HG03135 (cell line): ENCODE measurements around the gene AKAP6.
"Not testable (repeated sequence)": the region's sequence is repeated elsewhere in the genome, so short reads cannot be mapped to it uniquely, and the experiment has no call there.

ENCODE experiments used
- ATAC-seq: cut with Tn5 transposase; IDR thresholded peaks from one replicate; pipeline ENCODE4 v1.9.1; 2021; ENCODE audit warnings: mild to moderate bottlenecking, moderate library complexity; ENCODE audit not compliant: unreplicated experiment

The AKAP6 gene

DNA sequence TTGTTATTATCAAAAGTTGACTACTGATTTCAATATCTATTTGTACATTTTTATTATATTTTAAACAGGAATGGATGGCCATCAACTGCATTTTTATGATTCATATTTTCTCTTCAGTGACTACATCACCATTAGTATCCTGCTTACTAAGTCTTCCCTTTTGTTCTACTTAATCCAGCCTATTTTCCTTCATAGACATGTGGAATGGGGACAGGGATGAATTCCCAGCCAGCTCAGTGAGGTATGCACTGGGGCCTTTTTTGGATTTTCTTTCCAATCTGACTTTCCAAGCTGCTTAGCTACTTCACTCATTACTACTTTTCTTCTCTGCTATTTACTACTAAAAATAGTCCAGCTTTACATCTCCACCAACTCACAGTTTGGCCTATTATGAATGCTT, 38.4 kb downstream of the AKAP6 start:
- ATAC-seq = no peak

DNA sequence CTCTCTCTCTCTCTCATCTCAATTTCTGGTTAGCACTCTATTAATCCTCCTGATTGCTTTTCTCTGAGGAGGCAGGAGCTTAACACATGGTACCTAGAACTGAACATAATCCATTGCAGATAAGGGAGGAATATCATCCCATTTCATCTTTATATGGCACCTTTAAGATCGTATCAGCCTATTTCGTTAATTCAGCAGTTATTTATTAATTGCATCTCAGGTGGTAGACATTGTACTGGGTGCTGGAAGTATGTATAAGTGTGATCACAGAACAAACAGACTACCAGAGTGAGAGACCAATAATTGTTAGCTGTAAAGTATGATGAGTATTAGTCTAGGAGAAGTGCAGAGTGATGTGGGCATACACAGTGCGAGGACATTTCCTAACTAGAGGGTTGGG, 39.0 kb downstream of the AKAP6 start:
- ATAC-seq = no peak

DNA sequence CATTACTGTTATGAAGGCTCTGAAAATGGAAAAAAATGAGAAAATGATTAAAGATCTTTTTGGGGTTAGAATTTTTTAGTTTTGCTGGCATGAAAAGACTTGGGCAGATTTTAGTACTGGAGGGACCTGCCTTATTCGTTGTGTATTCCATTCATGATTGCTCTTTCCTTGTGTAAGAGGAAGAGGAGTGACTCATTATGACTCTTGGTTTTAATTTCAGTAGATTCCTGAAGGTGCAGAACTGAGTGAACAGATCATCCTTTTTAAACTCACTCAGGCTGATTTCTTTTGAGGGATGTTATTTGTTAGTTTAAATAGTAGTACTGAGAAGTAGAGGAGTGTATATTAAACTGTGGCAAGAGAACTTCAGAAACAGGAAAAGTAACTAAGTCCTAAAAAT, 41.6 kb downstream of the AKAP6 start:
- no peak for ATAC-seq

DNA sequence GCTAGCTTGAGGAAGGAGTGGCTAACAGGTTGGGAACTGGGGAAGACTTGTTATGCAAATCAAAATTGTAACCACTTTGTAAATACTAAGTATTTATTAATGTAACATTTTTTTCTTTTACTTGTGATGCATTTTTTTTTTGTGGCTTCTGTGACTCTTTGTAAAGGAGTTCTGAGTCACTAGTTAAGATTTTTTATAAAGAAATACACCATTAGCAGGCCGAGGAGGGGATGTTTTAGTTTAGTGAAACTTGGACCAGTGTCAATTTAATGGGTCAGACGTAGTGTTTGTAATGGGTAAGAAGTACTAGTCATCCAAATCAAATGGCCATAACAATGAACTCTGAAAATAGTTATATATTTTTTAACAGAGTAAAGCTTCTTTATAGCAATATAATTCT, 43.1 kb downstream of the AKAP6 start:
- ATAC-seq = no peak

DNA sequence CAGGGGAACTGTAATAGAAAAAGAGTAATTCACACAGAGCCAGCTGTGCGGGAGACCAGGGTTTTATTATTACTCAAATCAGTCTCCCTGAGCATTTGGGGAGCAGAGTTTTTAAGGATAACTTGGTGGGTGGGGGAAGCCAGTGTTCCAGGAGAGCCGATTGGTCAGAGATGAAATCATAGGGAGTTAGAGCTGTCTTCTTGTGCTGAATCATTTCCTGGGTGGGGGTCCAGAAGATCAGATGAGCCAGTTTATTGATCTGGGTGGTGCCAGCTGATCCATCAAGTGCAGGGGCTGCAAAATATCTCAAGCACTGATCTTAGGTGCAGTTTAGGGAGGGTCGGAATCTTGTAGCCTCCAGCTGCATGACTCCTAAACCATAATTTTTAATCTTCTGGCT, 44.1 kb downstream of the AKAP6 start:
- ATAC-seq = not testable (repeated sequence)

DNA sequence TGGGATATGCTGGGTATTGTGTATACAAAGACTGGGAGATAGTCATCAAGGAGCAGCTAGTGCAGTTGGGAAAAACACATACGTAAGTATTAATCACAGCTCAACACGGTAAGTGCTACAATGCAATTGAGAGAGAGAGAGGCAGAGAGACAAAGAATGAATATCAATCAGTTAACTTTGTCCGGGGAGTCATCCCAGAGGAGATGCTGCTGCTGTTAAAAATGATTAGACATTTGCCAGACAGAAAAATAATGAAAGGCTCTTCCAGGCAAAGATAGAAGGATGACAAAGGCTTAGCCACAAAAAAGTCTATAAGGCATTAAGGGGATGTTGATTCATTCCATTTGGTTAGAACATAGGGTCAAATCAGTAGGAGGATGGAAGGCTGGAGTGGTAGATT, 45.1 kb downstream of the AKAP6 start:
- ATAC-seq = no peak

DNA sequence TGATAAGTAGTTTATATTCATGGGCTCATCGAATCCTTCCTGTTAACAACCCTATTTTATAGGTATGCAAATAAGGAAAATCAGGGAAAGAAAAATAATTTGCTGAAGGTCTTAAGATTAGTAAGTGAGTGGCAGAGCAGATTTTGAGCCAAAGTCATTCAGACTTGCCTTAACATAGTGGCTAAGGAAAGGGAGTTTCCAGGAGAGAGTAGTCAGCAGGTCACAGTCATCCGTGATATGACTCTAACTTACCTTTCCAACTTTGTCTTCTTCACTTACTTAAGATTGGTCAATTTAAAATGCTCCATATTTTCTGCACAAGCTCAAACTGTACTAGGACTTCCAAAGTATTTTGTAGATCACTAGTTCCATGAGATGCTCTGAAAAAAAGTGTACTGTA, 46.6 kb downstream of the AKAP6 start:
- no peak for ATAC-seq

DNA sequence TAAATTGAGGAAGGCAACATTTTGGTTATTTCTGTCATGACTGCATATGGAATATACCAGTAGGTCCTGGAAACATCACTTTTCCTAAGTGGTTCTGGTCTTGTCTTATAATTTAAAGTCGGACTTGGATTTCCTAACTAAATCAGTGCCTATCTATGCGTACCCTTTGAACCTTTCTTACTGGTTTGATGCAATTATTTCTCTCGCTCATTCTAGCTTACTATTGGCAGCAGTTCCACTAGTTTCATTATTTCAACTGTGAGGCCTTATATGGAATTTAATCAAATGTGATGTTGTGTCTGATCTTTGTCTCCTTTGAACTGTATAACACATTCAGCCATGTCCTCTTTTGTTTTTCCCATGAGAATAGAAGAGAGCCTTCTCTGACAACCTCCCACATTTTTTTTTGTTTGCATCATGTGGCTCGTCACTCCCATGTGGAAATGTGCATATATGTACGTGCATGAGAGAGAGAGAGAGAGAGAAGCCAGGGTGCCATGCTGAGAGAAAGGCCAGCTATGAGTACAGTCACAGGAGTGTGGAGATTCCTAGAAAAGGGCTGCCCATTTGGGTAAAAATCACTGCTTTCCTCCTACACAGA, 48.0 kb downstream of the AKAP6 start:
- no peak for ATAC-seq

DNA sequence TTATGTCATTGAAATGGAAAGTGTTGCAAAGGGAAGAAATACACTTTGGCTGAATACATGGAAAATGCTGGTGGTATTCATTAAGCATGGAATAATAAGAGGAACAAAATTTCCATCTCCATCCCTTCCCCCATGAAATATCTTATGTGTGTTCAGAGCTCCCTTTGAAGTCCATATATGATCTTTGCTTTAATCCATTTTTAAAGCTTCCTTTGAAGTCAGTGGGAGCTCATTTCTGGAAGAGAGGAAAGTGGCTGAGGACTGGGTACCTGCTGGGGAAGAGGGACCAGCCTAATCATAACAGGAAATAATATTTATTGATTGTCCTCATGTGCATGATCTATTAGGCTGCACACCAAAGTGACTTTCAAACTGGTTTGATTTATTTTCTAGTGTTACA, 49.2 kb downstream of the AKAP6 start:
- ATAC-seq = no peak

DNA sequence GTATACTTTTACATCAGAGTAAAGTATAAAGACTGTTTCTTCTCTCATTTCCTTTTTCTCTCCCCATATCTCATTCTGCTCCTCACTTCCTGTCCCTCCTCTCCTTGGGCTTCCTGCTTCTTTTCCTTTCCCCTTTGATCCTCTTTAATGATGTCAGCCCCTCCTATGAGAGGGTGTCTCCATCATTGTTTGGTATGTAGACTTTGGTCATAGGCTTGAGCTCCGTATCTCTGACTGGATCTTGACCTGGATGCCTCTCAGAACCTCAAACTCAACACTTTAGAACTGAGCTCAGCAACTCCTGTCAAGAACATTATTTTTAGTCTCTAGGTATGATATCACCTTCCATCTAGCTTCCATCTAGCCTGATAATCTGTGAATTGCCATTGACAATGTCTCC, 50.3 kb downstream of the AKAP6 start:
- no peak for ATAC-seq

DNA sequence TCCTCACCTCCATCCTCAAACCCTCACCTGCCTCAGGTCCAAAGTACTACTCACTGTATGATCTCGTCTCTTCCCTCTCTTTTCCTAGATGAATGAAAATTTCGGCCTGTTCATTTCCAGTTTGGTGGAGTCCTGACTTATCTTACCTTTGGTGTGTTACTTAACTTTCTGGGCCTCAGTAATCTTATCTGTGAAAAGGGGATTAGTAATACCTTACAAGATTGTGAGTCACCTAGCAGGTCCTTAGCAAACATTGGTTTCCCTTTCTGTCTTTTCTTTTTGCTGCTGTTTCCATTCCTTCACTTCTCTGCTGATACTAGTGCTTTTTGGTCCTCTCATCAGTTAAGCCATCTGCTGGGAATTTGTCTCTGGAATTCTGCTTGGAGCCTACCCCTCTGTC, 52.8 kb downstream of the AKAP6 start:
- ATAC-seq = no peak

DNA sequence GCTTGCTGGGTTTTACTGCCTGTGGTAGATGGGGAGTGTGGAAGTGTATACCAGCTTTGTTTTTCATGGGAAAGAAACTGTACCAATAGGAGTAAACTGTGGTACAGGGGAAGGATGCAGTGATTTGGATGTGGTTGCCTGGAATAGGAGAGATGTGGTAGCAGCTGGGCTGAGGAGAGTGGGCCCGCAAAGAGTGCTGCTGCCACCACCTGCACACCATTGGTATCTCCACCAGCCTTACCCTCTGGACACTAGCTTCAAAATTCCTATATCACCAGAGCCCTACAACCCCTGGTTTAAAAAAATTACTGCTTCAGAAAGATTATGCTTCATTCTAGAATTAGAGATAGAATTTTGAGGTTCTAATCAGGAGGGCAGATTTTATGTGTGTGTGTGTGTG, 53.6 kb downstream of the AKAP6 start:
- no peak for ATAC-seq

DNA sequence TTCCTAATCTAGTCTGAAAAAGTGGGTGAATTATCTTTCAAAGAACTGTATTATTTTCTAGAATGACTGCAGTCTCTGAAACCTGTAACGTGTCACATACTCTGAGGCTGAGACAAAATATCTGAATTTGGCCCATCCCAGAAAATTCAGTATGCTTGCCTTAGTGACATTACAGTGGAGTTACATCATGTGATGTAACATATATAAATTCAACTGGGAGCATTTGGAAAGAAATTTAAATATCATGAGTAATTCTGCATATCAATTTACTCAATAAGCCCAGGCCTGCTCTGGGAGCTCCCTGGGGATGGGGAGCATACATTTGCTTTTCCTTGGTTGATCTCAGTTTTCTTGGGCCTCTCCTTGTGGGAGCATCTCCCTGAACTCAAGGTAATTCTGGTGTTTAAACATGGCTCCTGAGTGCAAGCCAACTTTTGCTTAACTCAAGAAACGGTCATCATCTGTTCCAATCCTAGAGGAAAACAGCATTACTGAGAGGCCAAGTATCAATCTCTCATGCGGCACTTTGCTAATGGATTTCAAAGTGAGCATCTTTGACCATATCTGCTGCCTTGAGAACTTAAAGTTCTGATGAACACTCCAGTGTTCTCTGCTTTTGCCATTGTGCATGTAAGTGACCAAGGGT, 54.4 kb downstream of the AKAP6 start:
- no peak for ATAC-seq

DNA sequence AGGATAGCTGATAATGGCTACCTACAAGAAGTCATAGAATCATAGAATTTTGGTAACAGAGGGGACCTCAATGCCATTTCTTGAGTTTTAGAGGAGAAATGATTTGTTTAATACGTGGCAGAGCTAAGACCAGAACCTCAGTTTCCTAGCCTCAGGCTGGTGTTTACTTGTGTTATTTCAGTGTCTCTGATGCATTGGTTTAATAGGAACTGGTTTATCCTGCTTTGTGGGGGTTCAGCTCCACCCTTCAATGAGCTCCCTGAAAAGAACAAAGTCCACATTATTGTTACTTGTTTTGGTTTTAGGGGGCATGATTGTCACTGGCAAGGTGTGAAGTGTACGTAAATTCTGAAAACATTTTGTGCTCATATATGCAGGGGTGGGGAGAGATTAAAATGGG, 55.4 kb downstream of the AKAP6 start:
- ATAC-seq = no peak

DNA sequence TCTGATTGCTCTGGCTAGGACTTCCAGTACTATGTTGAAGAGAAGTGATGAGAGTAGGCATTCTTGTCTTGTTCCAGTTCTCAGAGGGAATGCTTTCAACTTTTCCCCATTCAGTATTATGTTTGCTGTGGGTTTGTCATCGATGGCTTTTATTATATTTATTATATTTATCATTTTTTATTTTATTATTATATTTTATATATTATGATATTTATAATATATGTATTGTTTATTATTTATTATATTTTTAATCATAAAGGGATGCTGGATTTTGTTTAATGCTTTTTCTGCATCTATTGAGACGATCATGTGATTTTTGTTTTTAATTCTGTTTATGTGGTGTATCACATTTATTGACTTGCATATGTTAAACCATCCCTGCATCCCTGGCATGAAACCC, 58.2 kb downstream of the AKAP6 start:
- ATAC-seq = not testable (repeated sequence)

DNA sequence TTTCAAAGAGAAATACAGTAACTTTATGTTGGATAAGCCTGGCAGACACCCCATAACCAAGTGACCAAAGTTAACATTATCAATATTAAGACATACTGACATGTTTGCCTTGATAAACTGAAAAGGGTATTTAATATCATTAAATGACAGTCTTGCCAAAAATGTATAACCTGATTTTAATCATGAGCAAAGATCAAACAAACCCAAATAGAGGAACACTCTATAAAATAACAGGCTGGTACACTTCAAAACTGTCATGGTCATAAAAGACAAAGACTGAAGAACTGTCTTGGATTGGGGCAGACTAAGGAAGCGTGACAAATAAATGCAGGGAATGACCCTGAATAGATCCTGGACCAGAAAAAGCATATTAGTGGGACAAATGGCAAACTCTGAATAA, 64.0 kb downstream of the AKAP6 start:
- ATAC-seq = no peak

DNA sequence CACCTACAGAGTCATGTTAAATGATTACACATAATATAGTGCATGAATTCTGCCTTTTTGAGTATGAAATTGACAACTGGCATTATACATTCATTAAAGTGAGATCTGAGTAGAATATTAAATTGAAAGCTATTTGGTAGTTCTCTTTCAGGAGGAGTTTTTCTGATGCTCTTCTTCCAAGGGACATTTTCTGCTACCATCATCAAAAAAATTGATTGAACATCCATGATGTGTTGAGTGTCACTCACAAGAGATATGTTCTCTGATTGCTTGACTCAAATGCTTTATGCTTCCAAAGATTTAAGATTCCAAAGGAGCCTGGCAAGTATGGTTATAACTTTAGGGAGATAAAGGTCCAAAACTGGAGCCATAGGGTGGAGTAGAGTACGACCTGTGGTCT, 64.9 kb downstream of the AKAP6 start:
- ATAC-seq = no peak

DNA sequence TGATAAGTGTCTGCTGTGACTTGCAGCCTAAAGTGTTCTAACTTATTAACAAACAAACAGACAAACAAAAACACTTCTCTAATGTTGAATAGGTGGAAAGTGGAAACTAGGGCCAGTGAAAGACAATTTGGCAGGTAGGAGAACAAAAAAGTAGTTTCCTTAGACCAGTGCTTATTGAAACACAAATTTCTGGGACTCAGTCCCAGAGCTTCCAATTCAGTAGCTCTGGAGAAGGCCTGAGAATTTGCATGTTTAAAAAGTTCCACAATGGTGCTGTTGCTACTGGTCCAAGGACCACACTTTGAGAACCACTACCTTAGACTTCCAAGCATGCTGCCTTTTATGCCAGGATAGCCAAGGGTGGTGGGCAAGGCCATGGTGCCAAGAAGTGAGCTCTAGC, 67.8 kb downstream of the AKAP6 start:
- no peak for ATAC-seq

DNA sequence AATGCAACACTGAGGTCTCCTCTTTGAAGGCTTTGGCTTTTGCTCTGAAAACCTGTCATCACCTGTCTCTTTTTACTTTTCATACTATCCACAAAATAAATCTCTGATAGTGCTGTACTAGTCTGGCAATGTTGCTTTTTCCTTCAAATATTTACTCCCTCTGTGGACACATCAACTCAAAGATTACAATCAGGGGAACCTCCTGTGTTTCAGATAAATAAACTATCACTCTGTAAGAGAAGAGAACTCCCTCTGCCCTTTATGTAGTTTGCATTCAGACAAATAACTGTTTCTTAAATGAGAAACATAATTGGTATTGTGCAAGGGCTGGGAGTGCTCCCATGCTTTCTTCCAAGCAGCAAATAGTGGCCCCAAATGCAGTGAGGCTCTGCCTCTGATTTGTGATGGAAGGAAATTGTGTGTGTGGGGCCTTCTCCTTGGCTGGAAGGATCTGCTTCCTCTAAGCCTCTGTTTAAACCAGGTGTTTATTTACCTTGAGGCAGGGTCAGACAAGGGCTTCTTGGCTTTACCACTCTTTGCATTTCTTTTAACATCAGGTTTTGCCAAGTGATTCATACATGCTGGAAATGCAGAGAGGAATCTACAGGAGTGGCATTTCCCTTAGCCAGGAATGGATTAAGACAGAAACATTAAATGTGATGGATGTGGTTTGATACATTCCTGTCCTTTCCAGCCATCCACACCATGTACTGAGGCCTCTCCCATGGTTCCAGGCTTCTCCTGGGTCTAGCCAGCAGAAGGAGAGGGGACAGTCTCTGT, 69.0 kb downstream of the AKAP6 start:
- ATAC-seq = no peak

DNA sequence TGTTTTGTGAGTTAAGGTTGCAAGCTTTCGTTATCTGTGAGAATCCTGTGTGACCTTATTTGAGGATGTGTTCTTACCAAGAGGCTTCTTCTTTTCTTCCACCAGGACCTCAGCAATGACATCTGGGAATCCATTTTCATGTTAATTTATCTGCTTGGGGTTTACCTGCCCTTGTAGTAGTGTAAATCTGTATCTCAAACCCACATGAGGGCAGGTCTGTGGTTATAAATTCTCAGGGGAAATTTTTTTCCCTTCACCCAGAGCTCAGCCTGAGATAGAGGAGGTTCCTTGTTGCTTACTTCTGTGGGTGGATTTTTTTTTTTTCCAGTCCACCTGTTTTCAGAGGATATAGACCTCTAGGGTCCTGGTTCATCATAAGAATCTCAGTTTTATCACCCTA, 70.8 kb downstream of the AKAP6 start:
- no peak for ATAC-seq

DNA sequence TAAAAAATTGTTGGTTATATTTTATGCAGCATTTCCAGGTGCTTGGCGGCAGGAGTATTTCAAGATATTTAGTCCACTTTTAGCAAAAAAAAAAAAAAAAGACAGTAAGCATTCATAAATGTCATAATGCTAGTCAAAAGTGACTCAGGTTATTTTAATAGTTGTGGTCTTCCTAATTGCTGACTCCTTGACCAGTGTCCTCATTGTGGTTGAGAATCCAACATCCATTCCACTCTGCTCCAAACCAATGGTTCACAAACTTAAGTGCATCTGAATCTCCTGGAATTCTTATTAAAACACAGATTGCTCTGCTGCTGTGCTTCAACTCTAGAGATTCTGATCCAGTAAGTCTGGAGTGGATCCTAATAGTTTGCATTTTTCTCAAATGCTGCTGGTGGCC, 71.4 kb downstream of the AKAP6 start:
- no peak for ATAC-seq

DNA sequence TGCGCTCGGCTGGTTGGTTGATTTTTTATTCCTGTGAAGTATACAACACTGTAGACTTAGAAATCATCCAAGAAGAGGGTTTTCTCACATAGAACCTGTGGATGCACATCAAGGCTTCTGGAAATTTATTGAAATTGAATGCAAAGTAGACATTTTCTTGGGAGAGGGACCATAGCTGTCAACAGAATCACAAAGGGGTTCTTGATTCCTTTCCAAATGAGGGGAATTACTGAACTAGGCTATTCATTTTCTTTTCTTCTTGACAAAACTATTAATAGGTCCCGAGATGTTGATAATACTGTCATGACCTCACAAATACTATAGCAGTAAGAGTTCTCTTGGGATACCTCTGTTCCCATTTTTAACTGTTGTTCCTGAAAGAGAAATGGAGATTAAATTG, 73.9 kb downstream of the AKAP6 start:
- ATAC-seq = no peak
